WTC11 (cell line): ENCODE data around the gene HNRNPUL1. TPM values are rescaled to one million over a fixed set of nuclear protein-coding genes. Genes with fewer than 3 reads are reported as not detected.
A peak's percentile ranks its signal among the peaks of the same experiment; 100 is the strongest.

ENCODE experiments used
- ARID4B ChIP-seq: sonication (generic); formaldehyde crosslinking; IDR thresholded peaks from 2 replicates; pipeline ENCODE4 v1.8.0; 2023; ENCODE audit warnings: missing genetic modification reagents, mild to moderate bottlenecking, borderline replicate concordance
- ATF6 ChIP-seq: sonication (generic); formaldehyde crosslinking; IDR thresholded peaks from 2 replicates; pipeline ENCODE4 v1.8.1; 2023; ENCODE audit warnings: mild to moderate bottlenecking, missing genetic modification reagents
- CBFB ChIP-seq: sonication (generic); formaldehyde crosslinking; IDR thresholded peaks from 2 replicates; pipeline ENCODE4 v1.8.1; 2022; ENCODE audit warnings: mild to moderate bottlenecking, low read depth, missing genetic modification reagents
- CREB1 ChIP-seq: sonication (generic); formaldehyde crosslinking; IDR thresholded peaks from 2 replicates; pipeline ENCODE4 v1.8.0; 2023; ENCODE audit warnings: mild to moderate bottlenecking, missing genetic modification reagents
- FOXK1 ChIP-seq: sonication (generic); formaldehyde crosslinking; IDR thresholded peaks from 2 replicates; pipeline ENCODE4 v1.8.0; 2022; ENCODE audit warnings: mild to moderate bottlenecking, moderate library complexity, missing genetic modification reagents
- GRHL2 ChIP-seq: fragments of 250-450 bp; sonication (Bioruptor Pico); IDR thresholded peaks from 2 replicates; pipeline ENCODE4 v1.8.0; 2022; ENCODE audit warnings: mild to moderate bottlenecking, moderate library complexity; ENCODE audit not compliant: insufficient replicate concordance, severe bottlenecking
- GTF2I ChIP-seq: fragments of 250-450 bp; sonication (Bioruptor Pico); conservative IDR thresholded peaks from 2 replicates; pipeline ENCODE4 v1.4.0; 2021; ENCODE audit warnings: mild to moderate bottlenecking
- JAZF1 ChIP-seq: fragments of 250-450 bp; sonication (Bioruptor Pico); IDR thresholded peaks from 2 replicates; pipeline ENCODE4 v1.9.0; 2021; ENCODE audit warnings: moderate library complexity, mild to moderate bottlenecking, inconsistent platforms
- PRDM15 ChIP-seq: sonication (generic); formaldehyde crosslinking; IDR thresholded peaks from 2 replicates; pipeline ENCODE4 v1.8.0; 2022; ENCODE audit warnings: missing genetic modification reagents
- SP1 ChIP-seq: sonication (generic); formaldehyde crosslinking; conservative IDR thresholded peaks from 2 replicates; pipeline ENCODE4 v1.8.1; 2022; ENCODE audit warnings: missing genetic modification reagents
- TP53 ChIP-seq: sonication (generic); formaldehyde crosslinking; IDR thresholded peaks from 2 replicates; pipeline ENCODE4 v1.8.1; 2023; ENCODE audit warnings: mild to moderate bottlenecking, missing genetic modification reagents
- ZNF232 ChIP-seq: sonication (generic); formaldehyde crosslinking; IDR thresholded peaks from 2 replicates; pipeline ENCODE4 v1.8.0; 2022; ENCODE audit warnings: mild to moderate bottlenecking, missing genetic modification reagents
- total RNA-seq: library from RNA; stranded (reverse); gene quantifications from 3 replicates; pipeline ENCODE4 v1.2.3, GENCODE V29; 2021
- TF ChIP-seq, protein P1 (sequence below): sonication (generic); formaldehyde crosslinking; IDR thresholded peaks from 2 replicates; pipeline ENCODE4 v1.8.1; 2023; ENCODE audit warnings: mild to moderate bottlenecking, missing genetic modification reagents, borderline replicate concordance
- TF ChIP-seq, protein P2 (sequence below): sonication (generic); formaldehyde crosslinking; IDR thresholded peaks from 2 replicates; pipeline ENCODE4 v1.8.0; 2022; ENCODE audit warnings: mild to moderate bottlenecking, missing genetic modification reagents
- TF ChIP-seq, protein P3 (sequence below): sonication (generic); formaldehyde crosslinking; IDR thresholded peaks from 2 replicates; pipeline ENCODE4 v1.8.1; 2023; ENCODE audit warnings: mild to moderate bottlenecking, missing genetic modification reagents
- TF ChIP-seq, protein P4 (sequence below): sonication (generic); formaldehyde crosslinking; IDR thresholded peaks from 2 replicates; pipeline ENCODE4 v1.8.1; 2022; ENCODE audit warnings: mild to moderate bottlenecking, missing genetic modification reagents, moderate library complexity, borderline replicate concordance

The HNRNPUL1 gene
- total RNA-seq, 1 experiment from 2014 or later, result 282 TPM

GRCh38 chr19:41218615-41219507 is 45.3 kb upstream of the HNRNPUL1 start, which contains the start of gene AXL (continued):
- TF ChIP-seq, protein P1, sequence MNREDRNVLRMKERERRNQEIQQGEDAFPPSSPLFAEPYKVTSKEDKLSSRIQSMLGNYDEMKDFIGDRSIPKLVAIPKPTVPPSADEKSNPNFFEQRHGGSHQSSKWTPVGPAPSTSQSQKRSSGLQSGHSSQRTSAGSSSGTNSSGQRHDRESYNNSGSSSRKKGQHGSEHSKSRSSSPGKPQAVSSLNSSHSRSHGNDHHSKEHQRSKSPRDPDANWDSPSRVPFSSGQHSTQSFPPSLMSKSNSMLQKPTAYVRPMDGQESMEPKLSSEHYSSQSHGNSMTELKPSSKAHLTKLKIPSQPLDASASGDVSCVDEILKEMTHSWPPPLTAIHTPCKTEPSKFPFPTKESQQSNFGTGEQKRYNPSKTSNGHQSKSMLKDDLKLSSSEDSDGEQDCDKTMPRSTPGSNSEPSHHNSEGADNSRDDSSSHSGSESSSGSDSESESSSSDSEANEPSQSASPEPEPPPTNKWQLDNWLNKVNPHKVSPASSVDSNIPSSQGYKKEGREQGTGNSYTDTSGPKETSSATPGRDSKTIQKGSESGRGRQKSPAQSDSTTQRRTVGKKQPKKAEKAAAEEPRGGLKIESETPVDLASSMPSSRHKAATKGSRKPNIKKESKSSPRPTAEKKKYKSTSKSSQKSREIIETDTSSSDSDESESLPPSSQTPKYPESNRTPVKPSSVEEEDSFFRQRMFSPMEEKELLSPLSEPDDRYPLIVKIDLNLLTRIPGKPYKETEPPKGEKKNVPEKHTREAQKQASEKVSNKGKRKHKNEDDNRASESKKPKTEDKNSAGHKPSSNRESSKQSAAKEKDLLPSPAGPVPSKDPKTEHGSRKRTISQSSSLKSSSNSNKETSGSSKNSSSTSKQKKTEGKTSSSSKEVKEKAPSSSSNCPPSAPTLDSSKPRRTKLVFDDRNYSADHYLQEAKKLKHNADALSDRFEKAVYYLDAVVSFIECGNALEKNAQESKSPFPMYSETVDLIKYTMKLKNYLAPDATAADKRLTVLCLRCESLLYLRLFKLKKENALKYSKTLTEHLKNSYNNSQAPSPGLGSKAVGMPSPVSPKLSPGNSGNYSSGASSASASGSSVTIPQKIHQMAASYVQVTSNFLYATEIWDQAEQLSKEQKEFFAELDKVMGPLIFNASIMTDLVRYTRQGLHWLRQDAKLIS, result no peak
- TF ChIP-seq ARID4B (CRISPR knock-in tag) (peak; percentile 49; the same call in 1 of the 2 replicates), FOXK1 (peak; percentile 48; the same call in 1 of the 2 replicates), SP1 (CRISPR knock-in tag) (peak; percentile 78; the same call in 1 of the 2 replicates), JAZF1 (no peak), PRDM15 (CRISPR knock-in tag) (0 out of 2 replicates have a peak, but pooled peaks have one; percentile 29), ZNF232 (CRISPR knock-in tag) (no peak), GTF2I (CRISPR knock-in tag) (no peak), CREB1 (CRISPR knock-in tag) (no peak), GRHL2 (CRISPR knock-in tag) (no peak), TP53 (CRISPR knock-in tag) (peak; percentile 76; the same call in 1 of the 2 replicates), CBFB (CRISPR knock-in tag) (0 out of 2 replicates have a peak, but pooled peaks have one; percentile 73), ATF6 (CRISPR knock-in tag) (no peak)
- TF ChIP-seq, protein P2, sequence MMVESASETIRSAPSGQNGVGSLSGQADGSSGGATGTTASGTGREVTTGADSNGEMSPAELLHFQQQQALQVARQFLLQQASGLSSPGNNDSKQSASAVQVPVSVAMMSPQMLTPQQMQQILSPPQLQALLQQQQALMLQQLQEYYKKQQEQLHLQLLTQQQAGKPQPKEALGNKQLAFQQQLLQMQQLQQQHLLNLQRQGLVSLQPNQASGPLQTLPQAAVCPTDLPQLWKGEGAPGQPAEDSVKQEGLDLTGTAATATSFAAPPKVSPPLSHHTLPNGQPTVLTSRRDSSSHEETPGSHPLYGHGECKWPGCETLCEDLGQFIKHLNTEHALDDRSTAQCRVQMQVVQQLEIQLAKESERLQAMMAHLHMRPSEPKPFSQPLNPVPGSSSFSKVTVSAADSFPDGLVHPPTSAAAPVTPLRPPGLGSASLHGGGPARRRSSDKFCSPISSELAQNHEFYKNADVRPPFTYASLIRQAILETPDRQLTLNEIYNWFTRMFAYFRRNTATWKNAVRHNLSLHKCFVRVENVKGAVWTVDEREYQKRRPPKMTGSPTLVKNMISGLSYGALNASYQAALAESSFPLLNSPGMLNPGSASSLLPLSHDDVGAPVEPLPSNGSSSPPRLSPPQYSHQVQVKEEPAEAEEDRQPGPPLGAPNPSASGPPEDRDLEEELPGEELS (CRISPR knock-in tag), result 0 out of 2 replicates have a peak, but pooled peaks have one; percentile 26
- TF ChIP-seq, protein P3, sequence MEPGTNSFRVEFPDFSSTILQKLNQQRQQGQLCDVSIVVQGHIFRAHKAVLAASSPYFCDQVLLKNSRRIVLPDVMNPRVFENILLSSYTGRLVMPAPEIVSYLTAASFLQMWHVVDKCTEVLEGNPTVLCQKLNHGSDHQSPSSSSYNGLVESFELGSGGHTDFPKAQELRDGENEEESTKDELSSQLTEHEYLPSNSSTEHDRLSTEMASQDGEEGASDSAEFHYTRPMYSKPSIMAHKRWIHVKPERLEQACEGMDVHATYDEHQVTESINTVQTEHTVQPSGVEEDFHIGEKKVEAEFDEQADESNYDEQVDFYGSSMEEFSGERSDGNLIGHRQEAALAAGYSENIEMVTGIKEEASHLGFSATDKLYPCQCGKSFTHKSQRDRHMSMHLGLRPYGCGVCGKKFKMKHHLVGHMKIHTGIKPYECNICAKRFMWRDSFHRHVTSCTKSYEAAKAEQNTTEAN (CRISPR knock-in tag), result peak; percentile 88
- TF ChIP-seq, protein P4, sequence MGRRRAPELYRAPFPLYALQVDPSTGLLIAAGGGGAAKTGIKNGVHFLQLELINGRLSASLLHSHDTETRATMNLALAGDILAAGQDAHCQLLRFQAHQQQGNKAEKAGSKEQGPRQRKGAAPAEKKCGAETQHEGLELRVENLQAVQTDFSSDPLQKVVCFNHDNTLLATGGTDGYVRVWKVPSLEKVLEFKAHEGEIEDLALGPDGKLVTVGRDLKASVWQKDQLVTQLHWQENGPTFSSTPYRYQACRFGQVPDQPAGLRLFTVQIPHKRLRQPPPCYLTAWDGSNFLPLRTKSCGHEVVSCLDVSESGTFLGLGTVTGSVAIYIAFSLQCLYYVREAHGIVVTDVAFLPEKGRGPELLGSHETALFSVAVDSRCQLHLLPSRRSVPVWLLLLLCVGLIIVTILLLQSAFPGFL, result no peak
- TF ChIP-seq, all 79 proteins: peak for 10
